Caco-2 (cell line): ENCODE data around the gene PDE12. TPM values are rescaled to one million over a fixed set of nuclear protein-coding genes. Genes with fewer than 3 reads are reported as not detected.

Source experiments
- BruUV-seq: library from RNA; stranded (reverse); fragments of 400-500 nt; replicated peaks from 2 replicates; lab custom pipeline; 2021; lab: Mats Ljungman, UMichigan
- CTCF ChIA-PET: fragments of 300-600 bp; sonication (Branson Sonifier 250); formaldehyde crosslinking; loops from one replicate; lab custom pipeline; 2022; ENCODE audit warnings: antibody characterized with exemption; lab: Charles Lee
- POLR2A ChIA-PET: fragments of 300-600 bp; sonication (Branson Sonifier 250); formaldehyde crosslinking; loops from one replicate; lab custom pipeline; 2022; ENCODE audit warnings: antibody characterized with exemption; lab: Charles Lee
- DNase-seq, 2 experiments: peaks; one replicate each; pipeline versions ENCODE4 v3.0.0 to v3.0.0-alpha.2; 2020 to 2022
- H3K27me3 ChIP-seq: replicated peaks from 2 replicates; pipeline ENCODE4 v1.6.0; 2011; ENCODE audit warnings: low read length; ENCODE audit not compliant: control insufficient read depth, insufficient read depth
- H3K36me3 ChIP-seq: 2 replicates; pipeline ENCODE4 v1.5.1; 2011; ENCODE audit warnings: low read length; ENCODE audit not compliant: control insufficient read depth, insufficient read depth
- H3K4me1 ChIP-seq: fragments of 250-450 bp; sonication (Bioruptor Pico); 2 replicates; pipeline ENCODE4 v1.5.1; 2020; ENCODE audit warnings: mild to moderate bottlenecking
- H3K4me3 ChIP-seq: 2 replicates; pipeline ENCODE4 v1.5.1; 2011; ENCODE audit warnings: low read depth, mild to moderate bottlenecking, control low read depth, low read length
- H3K9me3 ChIP-seq: fragments of 250-450 bp; sonication (Bioruptor Pico); 2 replicates; pipeline ENCODE4 v1.5.1; 2020; ENCODE audit warnings: mild to moderate bottlenecking, moderate library complexity
- H3K27ac Mint-ChIP-seq: one replicate; pipeline ENCODE4 v1.8.0; 2022; ENCODE audit warnings: mixed read lengths; ENCODE audit not compliant: unreplicated experiment
- H3K27me3 Mint-ChIP-seq: one replicate; pipeline ENCODE4 v1.8.0; 2022; ENCODE audit warnings: mixed read lengths; ENCODE audit not compliant: insufficient read depth, unreplicated experiment
- H3K36me3 Mint-ChIP-seq: one replicate; pipeline ENCODE4 v1.8.0; 2022; ENCODE audit warnings: mild to moderate bottlenecking, mixed read lengths; ENCODE audit not compliant: insufficient read depth, unreplicated experiment
- H3K4me1 Mint-ChIP-seq: one replicate; pipeline ENCODE4 v1.8.0; 2022; ENCODE audit warnings: low read depth, mixed read lengths; ENCODE audit not compliant: unreplicated experiment
- H3K4me3 Mint-ChIP-seq: one replicate; pipeline ENCODE4 v1.8.0; 2022; ENCODE audit warnings: mild to moderate bottlenecking, moderate library complexity, mixed read lengths; ENCODE audit not compliant: unreplicated experiment
- H3K9me3 Mint-ChIP-seq: one replicate; pipeline ENCODE4 v1.8.0; 2022; ENCODE audit warnings: mixed read lengths; ENCODE audit not compliant: unreplicated experiment
- intact Hi-C: fragments of 100-400 bp; cut with micrococcal nuclease; formaldehyde crosslinking; loops from one replicate; pipeline ENCODE4 v1.10.0; 2022; ENCODE audit not compliant: unreplicated experiment
- total RNA-seq: library from RNA; stranded (reverse); gene quantifications from 2 replicates; pipeline ENCODE4 v1.2.3, GENCODE V29; 2022
- TF ChIP-seq, protein P1 (sequence below), 2 experiments: fragments of 200-600 bp in 1 of 2; IDR thresholded peaks; 1 replicate in 1 of 2; 2 replicates in 1 of 2; pipeline versions ENCODE4 v1.5.1 to v1.8.0; 2011 to 2022; ENCODE audit warnings: antibody characterized with exemption in 1 of 2, control low read depth in 1 of 2, inconsistent platforms in 1 of 2, low read depth in 1 of 2, low read length in 1 of 2, mild to moderate bottlenecking in 1 of 2, moderate library complexity in 1 of 2; ENCODE audit not compliant: insufficient read depth in 1 of 2, severe bottlenecking in 1 of 2, unreplicated experiment in 1 of 2

The PDE12 gene
- total RNA-seq, 1 experiment from 2014 or later, result 22.1 TPM

DNA sequence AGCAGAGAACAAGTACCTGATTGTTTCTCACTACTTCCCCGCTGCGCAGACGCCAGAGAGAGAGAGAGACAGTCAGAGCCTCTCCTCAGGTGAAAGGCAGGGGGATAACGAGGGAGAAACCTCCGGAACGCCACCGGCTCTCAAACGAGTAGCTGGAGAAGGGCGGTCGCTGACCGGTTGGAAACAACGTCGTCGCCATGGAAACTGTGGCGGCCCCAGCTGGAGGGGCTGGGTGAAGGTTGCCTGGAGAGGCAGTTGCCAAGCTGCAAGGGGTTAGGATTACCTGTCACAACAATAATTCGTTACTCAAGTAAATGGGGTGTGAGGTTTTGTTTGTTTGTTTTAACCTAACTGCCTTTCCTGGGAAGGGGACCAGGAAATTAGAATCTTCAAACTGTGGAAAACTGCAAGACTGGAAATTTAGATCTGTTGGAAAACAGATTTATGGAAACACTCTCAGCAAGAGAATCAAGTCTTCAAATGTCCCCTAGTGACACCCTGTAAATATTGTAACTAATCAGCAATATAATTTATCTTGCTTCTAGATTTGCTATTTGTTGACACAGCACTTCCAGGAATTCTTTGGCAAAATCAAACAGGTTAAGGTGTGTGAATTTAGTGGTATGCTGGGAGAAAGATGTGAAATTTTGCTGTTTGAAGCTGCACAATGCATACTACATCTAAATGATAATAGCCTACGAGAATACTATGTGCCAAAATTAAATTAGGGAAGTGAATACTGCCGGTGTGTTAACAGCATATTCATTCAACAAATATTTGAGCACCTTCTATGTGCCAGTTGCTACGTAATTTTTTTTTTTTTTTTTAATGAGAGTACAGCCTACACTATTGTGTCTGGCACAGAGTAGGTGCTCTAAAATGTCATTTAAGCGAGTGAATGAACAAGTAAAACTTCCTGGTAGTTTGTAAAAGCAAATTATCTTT lies 11.6 kb upstream of the PDE12 start, which contains the start of gene DNAH12:
Gene DNAH12, minus strand, starts transcription at position 164 of the 945 bp plus-strand sequence. CDS start 1,474 bp downstream, outside the sequence.
- H3K27me3 ChIP-seq, result no peaks in the 10 kb centered on the region
- H3K9me3 Mint-ChIP-seq, result no peaks in the 10 kb centered on the region

DNA sequence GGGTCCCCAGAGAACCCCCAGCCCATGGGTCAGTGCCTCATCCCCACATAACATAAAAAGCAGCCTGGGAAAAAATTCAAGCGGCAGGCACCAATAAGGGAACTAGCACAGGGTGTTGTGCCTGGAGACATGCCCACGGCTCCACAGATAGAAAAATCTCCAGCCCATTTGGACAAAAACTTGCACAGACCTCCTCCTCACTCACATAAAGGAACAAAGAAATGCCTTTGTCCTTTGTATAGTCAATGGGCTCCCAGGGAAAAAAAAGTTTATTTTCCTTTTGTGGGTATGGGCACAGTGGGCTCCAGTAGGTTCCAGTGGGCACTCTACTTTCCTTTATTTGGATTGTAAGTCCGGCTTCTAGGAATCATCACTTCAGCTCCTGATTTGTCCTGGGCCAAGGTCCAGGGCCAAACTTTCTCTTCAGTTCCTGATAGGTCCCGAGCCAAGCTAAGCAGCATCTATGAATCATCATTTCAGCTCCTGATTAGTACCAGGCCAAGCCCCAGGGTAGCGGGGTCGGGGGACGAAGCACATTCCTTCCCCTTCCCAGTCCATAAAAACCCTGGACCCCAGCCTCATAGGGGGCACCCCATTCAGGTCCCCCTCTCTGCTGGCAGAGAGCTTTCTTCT lies 10.3 kb upstream of the PDE12 start:
- Mint-ChIP-seq H3K27ac (no peak overlapping the region), H3K36me3 (no peaks in the 10 kb centered on the region), H3K27me3 (no peaks in the 10 kb centered on the region), H3K4me1 (peaks cover 6% of the 10 kb centered on the region), H3K9me3 (no peaks in the 10 kb centered on the region), H3K4me3 (no peak overlapping the region)
- CTCF ChIA-PET, result no interaction called here
- POLR2A ChIA-PET, result no interaction called here
- intact Hi-C loops, result loop anchor here (10.0 kb wide), 1 partner anchor 371 kb away; no protein-coding TSS in a partner anchor
- Histone ChIP-seq H3K27me3 (no peaks in the 10 kb centered on the region), H3K36me3 (no peaks in the 10 kb centered on the region), H3K9me3 (no peaks in the 10 kb centered on the region), H3K4me3 (no peak overlapping the region), H3K4me1 (peaks cover 9% of the 10 kb centered on the region; the same call in 1 of the 2 replicates)
- BruUV-seq, result no TSS peak
- no peak for DNase-seq
- TF ChIP-seq, protein P1, sequence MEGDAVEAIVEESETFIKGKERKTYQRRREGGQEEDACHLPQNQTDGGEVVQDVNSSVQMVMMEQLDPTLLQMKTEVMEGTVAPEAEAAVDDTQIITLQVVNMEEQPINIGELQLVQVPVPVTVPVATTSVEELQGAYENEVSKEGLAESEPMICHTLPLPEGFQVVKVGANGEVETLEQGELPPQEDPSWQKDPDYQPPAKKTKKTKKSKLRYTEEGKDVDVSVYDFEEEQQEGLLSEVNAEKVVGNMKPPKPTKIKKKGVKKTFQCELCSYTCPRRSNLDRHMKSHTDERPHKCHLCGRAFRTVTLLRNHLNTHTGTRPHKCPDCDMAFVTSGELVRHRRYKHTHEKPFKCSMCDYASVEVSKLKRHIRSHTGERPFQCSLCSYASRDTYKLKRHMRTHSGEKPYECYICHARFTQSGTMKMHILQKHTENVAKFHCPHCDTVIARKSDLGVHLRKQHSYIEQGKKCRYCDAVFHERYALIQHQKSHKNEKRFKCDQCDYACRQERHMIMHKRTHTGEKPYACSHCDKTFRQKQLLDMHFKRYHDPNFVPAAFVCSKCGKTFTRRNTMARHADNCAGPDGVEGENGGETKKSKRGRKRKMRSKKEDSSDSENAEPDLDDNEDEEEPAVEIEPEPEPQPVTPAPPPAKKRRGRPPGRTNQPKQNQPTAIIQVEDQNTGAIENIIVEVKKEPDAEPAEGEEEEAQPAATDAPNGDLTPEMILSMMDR (IDR thresholded peaks at IDR 0.05; ENCODE audit: insufficient read depth in 1 of 2, low read depth in 1 of 2, low read length in 1 of 2, severe bottlenecking in 1 of 2, unreplicated experiment in 1 of 2), result no peak

More for the DNA sequence above, 11.6 kb upstream of the PDE12 start, which contains the start of gene DNAH12:
- DNase-seq, result peak; percentile 77 to 81
- no peaks in the 10 kb centered on the region for H3K9me3 ChIP-seq
- CTCF ChIA-PET, result no interaction called here
- no peaks in the 10 kb centered on the region for H3K27me3 Mint-ChIP-seq
- no TSS peak for BruUV-seq
- TF ChIP-seq, protein P1 (IDR thresholded peaks at IDR 0.05; ENCODE audit: insufficient read depth in 1 of 2, low read depth in 1 of 2, low read length in 1 of 2, severe bottlenecking in 1 of 2, unreplicated experiment in 1 of 2), result no peak
- H3K36me3 Mint-ChIP-seq, result no peaks in the 10 kb centered on the region
- intact Hi-C loops, result loop anchor here (5.0 to 10.0 kb wide), 2 partner anchors 147 to 370 kb away; no protein-coding TSS in a partner anchor
- peak within 1 kb of the TSS; percentile 61 for H3K4me3 Mint-ChIP-seq
- H3K27ac Mint-ChIP-seq, result peak within 1 kb of the TSS; percentile 63
- peaks cover 9% of the 10 kb centered on the region; the same call in 1 of the 2 replicates for H3K4me1 ChIP-seq
- H3K4me3 ChIP-seq, result no peak within 1 kb of the TSS
- peaks cover 6% of the 10 kb centered on the region for H3K4me1 Mint-ChIP-seq
- H3K36me3 ChIP-seq, result no peaks in the 10 kb centered on the region
- POLR2A ChIA-PET, result interaction anchor here (0.6 to 1.1 kb wide), 2 partner anchors 11 to 788 kb away, joined by 4 to 5 read pairs; partner anchors contain the start of genes PDE12 and PXK

DNA sequence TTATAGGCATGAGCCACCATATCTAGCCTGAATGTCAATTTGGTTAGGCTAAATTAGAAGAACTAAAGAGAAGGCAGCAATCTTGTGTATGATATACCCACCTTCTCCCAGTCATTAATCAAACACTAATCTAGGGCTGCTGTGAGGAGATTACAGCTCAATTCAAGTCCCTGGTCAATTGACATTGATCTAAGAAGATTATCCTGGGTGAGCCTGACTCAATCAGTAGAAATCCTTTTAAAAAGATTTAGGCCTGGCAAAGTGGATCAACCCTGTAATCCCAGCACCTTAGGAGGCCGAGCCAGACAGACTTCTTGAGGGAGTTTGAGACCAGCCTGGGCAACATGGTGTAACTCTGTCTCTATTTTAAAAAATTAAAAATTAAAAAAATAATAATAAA lies 9.5 kb upstream of the PDE12 start:
- Histone ChIP-seq H3K36me3 (no peaks in the 10 kb centered on the region), H3K9me3 (no peaks in the 10 kb centered on the region), H3K4me1 (peaks cover 9% of the 10 kb centered on the region; the same call in 1 of the 2 replicates), H3K4me3 (no peak overlapping the region), H3K27me3 (no peaks in the 10 kb centered on the region)
- Mint-ChIP-seq H3K9me3 (no peaks in the 10 kb centered on the region), H3K4me1 (peaks cover 6% of the 10 kb centered on the region), H3K27ac (no peak overlapping the region), H3K4me3 (no peak overlapping the region), H3K27me3 (no peaks in the 10 kb centered on the region), H3K36me3 (no peaks in the 10 kb centered on the region)
- TF ChIP-seq, protein P1 (IDR thresholded peaks at IDR 0.05; ENCODE audit: insufficient read depth in 1 of 2, low read depth in 1 of 2, low read length in 1 of 2, severe bottlenecking in 1 of 2, unreplicated experiment in 1 of 2), result no peak
- POLR2A ChIA-PET, result no interaction called here
- CTCF ChIA-PET, result no interaction called here
- no TSS peak for BruUV-seq
- DNase-seq, result no peak
- intact Hi-C loops, result loop anchor here (10.0 kb wide), 1 partner anchor 372 kb away; no protein-coding TSS in a partner anchor
